ENCODE data around the gene PARL.

PARL gene

DNA sequence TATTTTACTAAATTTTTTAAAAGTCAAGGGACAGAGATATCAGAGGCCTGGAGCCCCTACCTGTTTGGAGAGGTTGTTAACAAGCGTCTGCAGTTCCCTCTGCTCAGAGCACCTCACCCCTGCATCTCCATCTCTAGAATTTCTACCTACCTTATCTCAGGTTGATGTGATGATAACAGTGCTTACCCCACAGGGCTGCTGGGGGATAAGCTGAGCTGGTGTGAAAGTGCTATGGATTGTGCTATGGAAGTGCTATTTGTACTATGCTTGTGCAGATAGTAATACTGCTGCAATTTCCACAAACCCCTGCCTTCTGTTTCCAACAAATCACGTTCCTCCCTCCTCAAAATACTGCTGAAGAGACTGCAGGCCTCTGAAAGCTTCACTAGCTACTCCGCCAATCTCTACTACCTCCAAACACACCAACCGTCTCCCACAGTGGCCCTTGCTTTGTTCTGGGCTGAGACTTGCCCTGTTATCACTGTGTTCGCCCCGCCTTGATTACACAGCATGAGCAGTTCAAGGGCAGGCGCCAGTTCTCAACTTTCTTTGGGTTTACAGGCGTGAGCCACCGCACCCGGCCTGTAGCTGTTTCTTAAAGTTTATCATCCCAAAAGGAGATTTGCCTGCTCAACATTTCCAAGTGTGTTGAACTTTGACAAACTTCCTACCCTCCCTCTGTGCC is 28.4 kb upstream of the PARL start:
- no peak for TF ChIP-seq FOXP2 (optimal IDR thresholded peaks at IDR 0.05; ENCODE audit: borderline replicate concordance, extremely low read depth, extremely low read length, insufficient read depth)

DNA sequence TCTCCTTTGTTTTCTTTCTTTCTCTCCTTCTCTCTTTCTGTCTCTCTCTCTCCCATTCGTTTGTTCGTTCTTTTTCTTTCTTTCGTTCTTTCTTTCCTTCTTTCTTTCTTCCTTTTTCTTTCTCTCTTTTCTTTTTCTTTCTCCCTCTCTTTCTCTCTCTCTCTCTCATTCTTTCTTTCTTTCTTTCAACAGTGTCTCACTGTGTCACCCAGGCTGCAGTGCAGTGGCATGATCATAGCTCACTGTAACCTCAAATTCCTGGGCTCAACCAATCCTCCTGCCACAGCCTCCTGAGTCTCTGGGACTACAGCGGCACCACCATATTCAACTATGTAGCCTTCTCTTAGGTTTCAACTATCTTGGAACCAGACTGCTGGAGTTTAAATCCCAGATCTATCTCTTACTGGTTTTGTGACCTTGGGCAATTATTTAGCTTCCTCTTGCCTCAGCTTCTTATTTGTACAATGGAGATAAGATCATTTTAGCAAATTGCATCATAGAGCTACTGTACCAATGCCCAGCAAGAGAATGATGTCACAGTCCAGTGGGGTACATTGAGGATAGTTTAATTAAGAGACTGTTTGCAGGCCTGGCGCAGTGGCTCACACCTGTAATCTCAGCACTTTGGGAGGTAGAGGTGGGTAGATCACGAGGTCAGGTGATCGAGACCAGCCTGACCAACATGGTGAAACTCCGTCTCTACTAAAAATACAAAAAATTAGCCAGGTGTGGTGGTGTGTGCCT is 27.3 kb upstream of the PARL start:
- TF ChIP-seq SIN3A (IDR thresholded peaks at IDR 0.05; ENCODE audit: borderline replicate concordance, insufficient read depth, low read length) (no peak), FOXP2 (optimal IDR thresholded peaks at IDR 0.05; ENCODE audit: borderline replicate concordance, extremely low read depth, extremely low read length, insufficient read depth) (no peak)

- TF ChIP-seq FOXP2 (optimal IDR thresholded peaks at IDR 0.05; ENCODE audit: borderline replicate concordance, extremely low read depth, extremely low read length, insufficient read depth), result no peak
- no peak for TF ChIP-seq TAF1 (IDR thresholded peaks at IDR 0.05; ENCODE audit: borderline replicate concordance, insufficient read depth, low read length)
- no peak for TF ChIP-seq POLR2AphosphoS5 (IDR thresholded peaks at IDR 0.05; ENCODE audit: low read depth, low read length)
- TF ChIP-seq SIN3A (IDR thresholded peaks at IDR 0.05; ENCODE audit: borderline replicate concordance, insufficient read depth, low read length), result no peak
- TF ChIP-seq, protein P1, sequence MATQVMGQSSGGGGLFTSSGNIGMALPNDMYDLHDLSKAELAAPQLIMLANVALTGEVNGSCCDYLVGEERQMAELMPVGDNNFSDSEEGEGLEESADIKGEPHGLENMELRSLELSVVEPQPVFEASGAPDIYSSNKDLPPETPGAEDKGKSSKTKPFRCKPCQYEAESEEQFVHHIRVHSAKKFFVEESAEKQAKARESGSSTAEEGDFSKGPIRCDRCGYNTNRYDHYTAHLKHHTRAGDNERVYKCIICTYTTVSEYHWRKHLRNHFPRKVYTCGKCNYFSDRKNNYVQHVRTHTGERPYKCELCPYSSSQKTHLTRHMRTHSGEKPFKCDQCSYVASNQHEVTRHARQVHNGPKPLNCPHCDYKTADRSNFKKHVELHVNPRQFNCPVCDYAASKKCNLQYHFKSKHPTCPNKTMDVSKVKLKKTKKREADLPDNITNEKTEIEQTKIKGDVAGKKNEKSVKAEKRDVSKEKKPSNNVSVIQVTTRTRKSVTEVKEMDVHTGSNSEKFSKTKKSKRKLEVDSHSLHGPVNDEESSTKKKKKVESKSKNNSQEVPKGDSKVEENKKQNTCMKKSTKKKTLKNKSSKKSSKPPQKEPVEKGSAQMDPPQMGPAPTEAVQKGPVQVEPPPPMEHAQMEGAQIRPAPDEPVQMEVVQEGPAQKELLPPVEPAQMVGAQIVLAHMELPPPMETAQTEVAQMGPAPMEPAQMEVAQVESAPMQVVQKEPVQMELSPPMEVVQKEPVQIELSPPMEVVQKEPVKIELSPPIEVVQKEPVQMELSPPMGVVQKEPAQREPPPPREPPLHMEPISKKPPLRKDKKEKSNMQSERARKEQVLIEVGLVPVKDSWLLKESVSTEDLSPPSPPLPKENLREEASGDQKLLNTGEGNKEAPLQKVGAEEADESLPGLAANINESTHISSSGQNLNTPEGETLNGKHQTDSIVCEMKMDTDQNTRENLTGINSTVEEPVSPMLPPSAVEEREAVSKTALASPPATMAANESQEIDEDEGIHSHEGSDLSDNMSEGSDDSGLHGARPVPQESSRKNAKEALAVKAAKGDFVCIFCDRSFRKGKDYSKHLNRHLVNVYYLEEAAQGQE (IDR thresholded peaks at IDR 0.05; ENCODE audit: insufficient read depth in 1 of 2, low read depth in 2 of 2, low read length in 2 of 2), result no peak
Observed at GRCh38 chr3:183911087-183911486, 26.4 kb upstream of the PARL start.

GRCh38 chr3:183909030-183909600 is 24.4 kb upstream of the PARL start:
- no peak for TF ChIP-seq SIN3A (IDR thresholded peaks at IDR 0.05; ENCODE audit: borderline replicate concordance, insufficient read depth, low read length)

DNA sequence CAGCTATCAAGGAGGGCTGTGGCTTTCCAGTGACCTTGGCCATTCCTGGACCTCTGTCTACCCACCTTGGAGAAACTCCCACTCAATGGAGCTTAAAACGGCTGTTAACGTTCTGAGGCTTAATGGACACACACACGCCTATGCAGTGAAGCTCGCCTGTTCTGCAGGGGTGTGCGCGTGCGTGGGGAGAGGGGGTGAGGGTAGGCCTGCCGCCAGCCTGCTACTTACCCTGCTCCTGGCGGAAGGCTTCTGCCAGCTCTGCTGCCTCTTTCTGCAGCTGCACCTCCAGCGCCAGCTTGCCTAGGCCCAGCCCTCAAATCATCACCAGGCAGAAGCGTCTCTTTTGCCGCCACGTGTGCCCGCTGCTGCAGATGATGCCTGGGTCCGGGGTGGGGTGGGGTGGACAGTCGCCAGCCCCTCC is 23.2 kb upstream of the PARL start:
- TF ChIP-seq POLR2AphosphoS5 (IDR thresholded peaks at IDR 0.05; ENCODE audit: low read depth, low read length), result no peak
- TF ChIP-seq FOXP2 (optimal IDR thresholded peaks at IDR 0.05; ENCODE audit: borderline replicate concordance, extremely low read depth, extremely low read length, insufficient read depth), result no peak
- TF ChIP-seq, protein P1 (IDR thresholded peaks at IDR 0.05; ENCODE audit: insufficient read depth in 1 of 2, low read depth in 2 of 2, low read length in 2 of 2), result no peak
- TF ChIP-seq TAF1 (IDR thresholded peaks at IDR 0.05; ENCODE audit: borderline replicate concordance, insufficient read depth, low read length), result no peak

DNA sequence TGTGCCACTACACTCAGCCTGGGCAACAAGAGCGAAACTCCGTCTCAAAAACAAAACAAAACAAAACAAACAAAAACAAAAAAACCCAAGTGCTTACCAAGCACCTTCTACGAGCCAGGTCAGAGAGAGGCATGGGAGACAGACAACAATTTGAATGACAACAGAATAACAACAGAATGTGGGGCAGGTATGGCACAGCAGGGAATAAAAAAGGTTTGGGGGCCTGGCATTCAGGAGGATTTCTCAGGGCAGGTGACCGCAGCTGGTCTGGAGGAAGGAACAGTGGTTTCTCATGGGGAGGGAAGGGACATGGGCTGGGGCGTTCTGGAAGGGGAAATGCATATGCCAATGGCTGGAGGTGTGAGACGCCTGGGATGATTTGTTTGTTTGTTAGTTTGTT is 22.5 kb upstream of the PARL start:
- TF ChIP-seq TAF1 (IDR thresholded peaks at IDR 0.05; ENCODE audit: borderline replicate concordance, insufficient read depth, low read length), result no peak
- no peak for TF ChIP-seq POLR2AphosphoS5 (IDR thresholded peaks at IDR 0.05; ENCODE audit: low read depth, low read length)
- TF ChIP-seq, protein P1 (IDR thresholded peaks at IDR 0.05; ENCODE audit: insufficient read depth in 1 of 2, low read depth in 2 of 2, low read length in 2 of 2), result no peak
